GM06990 (cell line): ENCODE data around the gene INTS2.

Source experiments
- DNase-seq: peaks from one replicate; pipeline ENCODE4 v3.0.0-alpha.2; 2011; ENCODE audit not compliant: insufficient read length; ENCODE audit errors: extremely low read depth
- H3K27me3 ChIP-seq: replicated peaks from 2 replicates; pipeline ENCODE4 v1.6.0; 2011; ENCODE audit warnings: low read length; ENCODE audit not compliant: control insufficient read depth, insufficient read depth
- H3K36me3 ChIP-seq: 2 replicates; pipeline ENCODE4 v1.5.1; 2011; ENCODE audit warnings: low read length; ENCODE audit not compliant: control insufficient read depth, insufficient read depth
- H3K4me3 ChIP-seq: replicated peaks from 2 replicates; pipeline ENCODE4 v1.5.1; 2011; ENCODE audit warnings: low read depth, mild to moderate bottlenecking, control low read depth, low read length
- TF ChIP-seq, protein P1 (sequence below): IDR thresholded peaks from 2 replicates; pipeline ENCODE4 v1.5.1; 2011; ENCODE audit warnings: low read length, control low read depth, mild to moderate bottlenecking, inconsistent platforms; ENCODE audit not compliant: insufficient read depth, poor library complexity, severe bottlenecking

Gene INTS2

DNA sequence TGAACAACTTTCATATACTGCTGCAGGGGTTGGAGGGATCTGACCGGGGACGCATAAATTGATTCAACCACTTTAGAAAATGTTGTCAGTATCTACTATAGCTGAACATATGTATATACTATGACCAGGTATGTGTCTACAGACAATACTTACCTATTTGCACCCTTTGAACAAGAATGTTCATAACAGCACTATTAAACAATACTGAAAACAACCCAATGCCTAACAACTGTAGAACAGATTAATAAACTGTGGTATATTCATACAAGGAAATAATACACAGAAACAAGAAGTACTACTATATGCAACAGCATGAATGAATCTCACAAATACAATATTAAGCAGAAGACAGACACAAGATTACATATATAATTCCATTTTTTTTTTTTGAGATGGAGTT, 74.9 kb downstream of the INTS2 start:
- TF ChIP-seq, protein P1, sequence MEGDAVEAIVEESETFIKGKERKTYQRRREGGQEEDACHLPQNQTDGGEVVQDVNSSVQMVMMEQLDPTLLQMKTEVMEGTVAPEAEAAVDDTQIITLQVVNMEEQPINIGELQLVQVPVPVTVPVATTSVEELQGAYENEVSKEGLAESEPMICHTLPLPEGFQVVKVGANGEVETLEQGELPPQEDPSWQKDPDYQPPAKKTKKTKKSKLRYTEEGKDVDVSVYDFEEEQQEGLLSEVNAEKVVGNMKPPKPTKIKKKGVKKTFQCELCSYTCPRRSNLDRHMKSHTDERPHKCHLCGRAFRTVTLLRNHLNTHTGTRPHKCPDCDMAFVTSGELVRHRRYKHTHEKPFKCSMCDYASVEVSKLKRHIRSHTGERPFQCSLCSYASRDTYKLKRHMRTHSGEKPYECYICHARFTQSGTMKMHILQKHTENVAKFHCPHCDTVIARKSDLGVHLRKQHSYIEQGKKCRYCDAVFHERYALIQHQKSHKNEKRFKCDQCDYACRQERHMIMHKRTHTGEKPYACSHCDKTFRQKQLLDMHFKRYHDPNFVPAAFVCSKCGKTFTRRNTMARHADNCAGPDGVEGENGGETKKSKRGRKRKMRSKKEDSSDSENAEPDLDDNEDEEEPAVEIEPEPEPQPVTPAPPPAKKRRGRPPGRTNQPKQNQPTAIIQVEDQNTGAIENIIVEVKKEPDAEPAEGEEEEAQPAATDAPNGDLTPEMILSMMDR, result no peak
- DNase-seq, result no peak
- no peaks in the 10 kb centered on the region for H3K27me3 ChIP-seq
- no peak overlapping the region for H3K4me3 ChIP-seq
- H3K36me3 ChIP-seq, result no peaks in the 10 kb centered on the region; the same call in 1 of the 2 replicates

DNA sequence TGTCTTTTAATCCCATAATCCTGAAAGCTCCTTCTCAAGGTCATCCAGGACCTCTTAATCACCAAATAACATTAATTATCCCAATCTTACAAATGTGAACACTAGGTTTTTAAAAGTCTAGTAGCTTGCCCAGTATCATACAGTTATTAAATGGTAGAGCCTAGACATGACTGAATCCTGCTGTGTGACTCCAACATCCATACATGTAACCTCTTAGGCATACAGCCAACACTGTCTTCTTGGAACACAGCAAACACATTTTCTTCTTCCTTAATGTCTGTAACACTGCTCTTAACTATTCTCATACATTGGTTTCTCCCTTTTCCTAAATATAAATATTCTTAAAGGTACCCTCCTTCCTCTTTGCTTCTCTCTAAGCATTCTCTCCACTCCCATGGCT, 78.1 kb downstream of the INTS2 start:
- DNase-seq, result no peak
- TF ChIP-seq, protein P1, result no peak
- Histone ChIP-seq H3K36me3 (no peaks in the 10 kb centered on the region; the same call in none of the 2 replicates), H3K27me3 (no peaks in the 10 kb centered on the region), H3K4me3 (no peak overlapping the region)

DNA sequence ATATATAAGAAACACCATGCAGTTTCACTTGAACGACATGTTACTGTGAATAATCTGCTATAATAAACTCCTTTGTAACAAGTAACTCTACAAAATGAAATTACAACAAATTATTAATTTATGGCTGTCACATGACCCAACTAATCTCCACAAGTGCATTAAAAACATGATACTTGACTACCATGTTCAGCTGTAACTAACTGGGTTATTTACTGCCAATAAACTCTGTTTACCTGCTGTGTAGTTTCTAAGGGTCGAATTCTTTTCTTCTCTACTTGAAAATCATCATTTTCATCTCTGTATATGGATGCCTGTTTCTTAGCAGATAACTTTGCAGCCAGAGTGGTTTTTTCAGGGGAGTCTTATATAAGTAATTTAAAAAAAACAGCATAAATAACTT, 78.9 kb downstream of the INTS2 start:
- DNase-seq, result no peak
- H3K36me3 ChIP-seq, result peaks cover 3% of the 10 kb centered on the region
- TF ChIP-seq, protein P1, result no peak
- H3K4me3 ChIP-seq, result no peak overlapping the region
- no peaks in the 10 kb centered on the region for H3K27me3 ChIP-seq

DNA sequence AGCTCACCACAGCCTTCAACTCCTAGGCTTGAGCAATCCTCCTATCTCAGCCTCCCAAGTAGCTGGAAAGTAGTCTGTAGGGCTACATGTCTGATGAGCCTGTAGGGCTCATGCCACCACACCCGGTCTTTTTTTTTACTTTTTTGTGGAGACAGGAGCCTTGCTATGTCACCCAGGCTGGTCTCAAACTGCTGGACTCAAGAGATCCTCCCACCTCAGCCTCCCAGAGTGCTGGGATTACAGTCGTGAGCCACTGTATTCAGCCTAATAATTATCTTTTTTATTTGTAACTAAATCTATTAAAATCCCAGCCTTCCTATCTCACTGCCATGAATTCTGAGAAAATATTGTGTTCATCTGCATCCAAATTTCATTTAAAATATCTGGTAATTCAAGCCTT, 79.5 kb downstream of the INTS2 start:
- TF ChIP-seq, protein P1, result no peak
- peaks cover 3% of the 10 kb centered on the region for H3K36me3 ChIP-seq
- H3K27me3 ChIP-seq, result no peaks in the 10 kb centered on the region
- H3K4me3 ChIP-seq, result no peak overlapping the region
- DNase-seq, result no peak

DNA sequence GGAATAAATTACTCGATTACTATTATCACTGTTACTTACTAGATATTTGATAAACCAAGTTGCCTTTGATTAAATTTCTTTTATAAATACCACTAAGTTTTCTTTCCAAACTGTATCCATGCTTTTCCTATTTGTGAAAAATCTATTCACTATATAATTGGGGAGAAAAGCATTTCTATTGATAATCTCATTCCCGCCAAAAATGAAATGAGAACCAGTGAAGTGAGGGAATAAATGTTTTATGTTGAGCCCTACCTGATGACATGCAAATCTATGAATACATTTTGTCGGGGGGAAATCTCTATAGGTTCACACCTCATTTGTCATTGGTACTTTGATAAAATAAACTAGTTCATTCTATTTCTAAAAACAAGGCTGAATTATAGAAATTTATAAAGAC, 80.1 kb downstream of the INTS2 start:
- H3K27me3 ChIP-seq, result no peaks in the 10 kb centered on the region
- no peak overlapping the region for H3K4me3 ChIP-seq
- peaks cover 3% of the 10 kb centered on the region for H3K36me3 ChIP-seq
- TF ChIP-seq, protein P1, result no peak
- no peak for DNase-seq

DNA sequence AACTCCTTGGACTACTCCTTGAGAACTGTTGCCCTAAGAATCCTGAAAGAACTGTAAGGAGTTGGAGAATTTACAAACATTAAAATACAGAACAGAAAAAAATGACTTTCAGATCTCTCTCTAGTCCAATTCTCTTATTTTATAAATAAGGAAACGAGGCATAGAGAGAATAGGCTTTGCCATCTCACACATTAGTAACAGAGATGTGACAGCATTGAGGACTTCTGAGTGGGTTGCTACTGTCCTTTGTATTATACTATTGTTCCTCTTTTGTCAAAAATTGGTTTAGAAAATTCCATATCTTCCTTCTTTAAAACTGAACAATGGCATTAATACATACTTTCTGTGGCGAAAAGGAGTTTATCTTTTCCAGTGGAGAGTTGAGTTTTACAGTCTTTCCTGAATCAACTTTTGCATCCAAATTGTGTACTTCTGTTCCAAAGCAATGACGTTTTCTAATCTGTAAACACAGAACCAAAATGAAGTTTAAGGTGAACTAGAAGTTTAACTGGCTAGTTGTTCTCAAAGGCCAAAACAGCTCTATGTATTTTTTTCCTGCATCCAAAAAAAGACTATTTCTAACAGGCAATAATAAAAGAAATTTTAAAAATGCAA, 80.9 kb downstream of the INTS2 start:
- Histone ChIP-seq H3K4me3 (no peak overlapping the region), H3K36me3 (peaks cover 3% of the 10 kb centered on the region), H3K27me3 (no peaks in the 10 kb centered on the region)
- DNase-seq, result no peak
- TF ChIP-seq, protein P1, result no peak
